C4-2B (cell line): ENCODE results near the gene OPN1SW.

Source experiments
- CTCF ChIP-seq: fragments of 450-650 bp; conservative IDR thresholded peaks from 2 replicates; pipeline ENCODE4 v1.5.1; 2017; ENCODE audit warnings: mild to moderate bottlenecking
- ZFX ChIP-seq: fragments of 450-650 bp; IDR thresholded peaks from 2 replicates; pipeline ENCODE4 v1.6.1; 2017

- TF ChIP-seq CTCF, result no peak
- no peak for TF ChIP-seq ZFX
Measured at GRCh38 chr7:128741491-128741890, 34.1 kb downstream of the OPN1SW start.
